Measurements from ENCODE around the gene ARHGEF26. TPM values are rescaled to one million over a fixed set of nuclear protein-coding genes. Genes with fewer than 3 reads are reported as not detected.

ARHGEF26 gene
- polyA plus RNA-seq, 1 experiment = 0.56 TPM

DNA sequence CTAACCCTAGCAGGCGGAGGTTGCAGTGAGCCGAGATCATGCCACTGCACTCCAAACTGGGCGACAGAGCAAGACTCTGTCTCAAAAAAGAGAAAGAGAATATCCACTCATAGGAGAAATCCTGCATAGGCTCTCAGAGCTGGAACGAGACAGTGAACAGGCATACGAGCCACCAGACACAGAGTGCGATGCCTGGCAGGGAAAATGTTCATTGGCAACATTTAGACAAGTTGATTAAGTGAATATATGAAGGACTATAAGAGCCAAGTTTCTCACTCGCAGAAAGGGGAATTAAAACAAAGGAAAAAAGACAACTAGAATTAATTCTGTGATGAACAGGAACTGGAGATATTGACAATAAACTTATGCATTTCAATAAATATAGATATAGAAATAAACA lies 27.1 kb upstream of the ARHGEF26 start:
- DNase-seq (ENCODE audit: low read depth, low spot score) = no peak
- TF ChIP-seq, protein P1, sequence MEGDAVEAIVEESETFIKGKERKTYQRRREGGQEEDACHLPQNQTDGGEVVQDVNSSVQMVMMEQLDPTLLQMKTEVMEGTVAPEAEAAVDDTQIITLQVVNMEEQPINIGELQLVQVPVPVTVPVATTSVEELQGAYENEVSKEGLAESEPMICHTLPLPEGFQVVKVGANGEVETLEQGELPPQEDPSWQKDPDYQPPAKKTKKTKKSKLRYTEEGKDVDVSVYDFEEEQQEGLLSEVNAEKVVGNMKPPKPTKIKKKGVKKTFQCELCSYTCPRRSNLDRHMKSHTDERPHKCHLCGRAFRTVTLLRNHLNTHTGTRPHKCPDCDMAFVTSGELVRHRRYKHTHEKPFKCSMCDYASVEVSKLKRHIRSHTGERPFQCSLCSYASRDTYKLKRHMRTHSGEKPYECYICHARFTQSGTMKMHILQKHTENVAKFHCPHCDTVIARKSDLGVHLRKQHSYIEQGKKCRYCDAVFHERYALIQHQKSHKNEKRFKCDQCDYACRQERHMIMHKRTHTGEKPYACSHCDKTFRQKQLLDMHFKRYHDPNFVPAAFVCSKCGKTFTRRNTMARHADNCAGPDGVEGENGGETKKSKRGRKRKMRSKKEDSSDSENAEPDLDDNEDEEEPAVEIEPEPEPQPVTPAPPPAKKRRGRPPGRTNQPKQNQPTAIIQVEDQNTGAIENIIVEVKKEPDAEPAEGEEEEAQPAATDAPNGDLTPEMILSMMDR (IDR thresholded peaks at IDR 0.05; ENCODE audit: low read depth, low read length) = no peak
- CTCF ChIA-PET = interaction anchor here (0.6 to 1.7 kb wide), 5 partner anchors 135 to 1794 kb away, joined by 3 to 10 read pairs (median 5); no protein-coding TSS in a partner anchor

DNA sequence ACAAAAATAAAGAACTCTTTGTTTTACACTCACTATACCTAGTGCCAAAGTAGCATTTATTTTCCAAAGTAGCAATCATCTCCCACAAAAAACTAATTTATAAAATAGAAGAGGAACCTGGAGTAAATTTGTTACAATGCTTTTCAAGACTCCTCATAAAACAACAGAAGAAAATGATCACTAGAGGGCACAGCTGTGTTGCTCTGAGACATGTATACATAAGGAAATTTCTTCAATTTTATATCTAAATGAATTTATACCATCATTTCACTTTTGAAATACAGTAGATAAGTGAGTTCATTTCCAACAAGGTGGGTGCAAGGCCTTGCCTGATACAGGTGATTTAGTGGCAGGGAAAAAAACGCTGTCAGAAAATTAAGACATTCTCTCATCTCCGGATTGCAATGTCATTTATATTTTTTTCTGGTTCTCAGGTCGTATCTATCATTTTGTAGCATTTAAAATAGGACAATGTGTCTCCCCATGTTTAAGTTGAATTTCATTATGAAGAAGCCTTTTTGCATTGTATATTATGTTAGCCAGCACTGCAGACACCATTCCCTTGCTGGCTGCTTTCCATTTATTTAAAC lies 25.3 kb upstream of the ARHGEF26 start:
- peak; percentile 4 for DNase-seq (ENCODE audit: low read depth, low spot score)
- CTCF ChIA-PET = interaction anchor here (1.2 kb wide), 2 partner anchors 28 to 157 kb away, joined by 5 to 24 read pairs; no protein-coding TSS in a partner anchor
- TF ChIP-seq, protein P1 (IDR thresholded peaks at IDR 0.05; ENCODE audit: low read depth, low read length) = peak; percentile 66
- Histone ChIP-seq H3K9me3 (ENCODE audit: control insufficient read depth, insufficient read depth, low read length) (no peaks in the 10 kb centered on the region), H3K27ac (ENCODE audit: low read depth, low read length) (no peak overlapping the region), H3K27me3 (ENCODE audit: control insufficient read depth, insufficient read depth, low read length) (no peaks in the 10 kb centered on the region), H3K4me3 (ENCODE audit: low read depth, low read length) (no peak overlapping the region)
- POLR2A ChIA-PET = no interaction called here

More for the DNA sequence above, 27.1 kb upstream of the ARHGEF26 start:
- no peaks in the 10 kb centered on the region for H3K27me3 ChIP-seq (ENCODE audit: control insufficient read depth, insufficient read depth, low read length)
- H3K9me3 ChIP-seq (ENCODE audit: control insufficient read depth, insufficient read depth, low read length) = no peaks in the 10 kb centered on the region
- H3K4me3 ChIP-seq (ENCODE audit: low read depth, low read length) = no peak overlapping the region
- POLR2A ChIA-PET = no interaction called here
- H3K27ac ChIP-seq (ENCODE audit: low read depth, low read length) = no peak overlapping the region

DNA sequence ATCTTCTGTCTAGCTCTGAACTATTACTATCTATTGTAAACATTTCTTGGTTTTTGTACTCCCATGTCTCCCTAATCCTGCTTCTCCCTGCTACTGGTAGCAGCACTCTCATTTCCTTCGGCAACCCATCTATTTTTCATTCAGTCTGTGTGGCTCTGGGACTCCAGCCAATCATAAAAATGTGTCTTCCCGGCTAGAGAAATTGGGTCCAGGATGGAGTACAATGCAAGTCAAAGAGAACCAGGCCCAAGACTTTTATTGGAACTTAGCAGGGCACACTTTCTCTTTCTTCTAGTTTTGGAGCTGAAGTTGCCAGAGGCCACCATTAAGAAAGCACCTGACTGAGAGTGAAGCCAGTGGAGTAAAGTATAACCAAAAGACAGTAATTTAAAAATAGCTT lies 22.8 kb upstream of the ARHGEF26 start:
- TF ChIP-seq, protein P1 (IDR thresholded peaks at IDR 0.05; ENCODE audit: low read depth, low read length) = no peak
- Histone ChIP-seq H3K9me3 (ENCODE audit: control insufficient read depth, insufficient read depth, low read length) (no peaks in the 10 kb centered on the region), H3K4me3 (ENCODE audit: low read depth, low read length) (no peak overlapping the region), H3K27ac (ENCODE audit: low read depth, low read length) (no peak overlapping the region), H3K27me3 (ENCODE audit: control insufficient read depth, insufficient read depth, low read length) (no peaks in the 10 kb centered on the region)
- POLR2A ChIA-PET = no interaction called here
- CTCF ChIA-PET = interaction anchor here (1.1 to 3.1 kb wide), 3 partner anchors 63 to 157 kb away, joined by 3 to 57 read pairs (median 3); no protein-coding TSS in a partner anchor
- DNase-seq (ENCODE audit: low read depth, low spot score) = no peak

DNA sequence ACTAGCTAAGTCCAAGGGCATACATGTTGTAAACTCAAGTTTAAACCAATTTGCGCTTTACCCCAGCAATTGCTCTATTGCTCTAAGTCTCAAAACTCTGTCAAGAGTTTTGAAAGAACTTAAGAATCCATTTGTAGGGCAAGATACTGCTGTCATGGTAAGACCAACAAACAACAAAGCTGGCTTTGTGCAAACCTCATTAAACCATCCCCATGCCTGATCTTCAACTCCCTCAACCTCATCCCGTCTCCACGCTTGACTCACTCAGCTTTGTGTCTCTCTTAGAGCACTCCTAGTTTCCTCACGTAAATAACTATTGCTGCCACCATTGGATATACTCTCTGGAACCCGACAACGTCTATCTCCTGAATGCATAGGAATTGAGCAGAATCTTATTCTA lies 20.6 kb upstream of the ARHGEF26 start:
- no peak overlapping the region for H3K4me3 ChIP-seq (ENCODE audit: low read depth, low read length)
- H3K9me3 ChIP-seq (ENCODE audit: control insufficient read depth, insufficient read depth, low read length) = no peaks in the 10 kb centered on the region
- ChIA-PET POLR2A (no interaction called here), CTCF (interaction anchor here (6.7 kb wide), 1 partner anchor 153 kb away, joined by 57 read pairs; no protein-coding TSS in a partner anchor)
- H3K27me3 ChIP-seq (ENCODE audit: control insufficient read depth, insufficient read depth, low read length) = no peaks in the 10 kb centered on the region
- DNase-seq (ENCODE audit: low read depth, low spot score) = no peak
- H3K27ac ChIP-seq (ENCODE audit: low read depth, low read length) = no peak overlapping the region
- TF ChIP-seq, protein P1 (IDR thresholded peaks at IDR 0.05; ENCODE audit: low read depth, low read length) = no peak

DNA sequence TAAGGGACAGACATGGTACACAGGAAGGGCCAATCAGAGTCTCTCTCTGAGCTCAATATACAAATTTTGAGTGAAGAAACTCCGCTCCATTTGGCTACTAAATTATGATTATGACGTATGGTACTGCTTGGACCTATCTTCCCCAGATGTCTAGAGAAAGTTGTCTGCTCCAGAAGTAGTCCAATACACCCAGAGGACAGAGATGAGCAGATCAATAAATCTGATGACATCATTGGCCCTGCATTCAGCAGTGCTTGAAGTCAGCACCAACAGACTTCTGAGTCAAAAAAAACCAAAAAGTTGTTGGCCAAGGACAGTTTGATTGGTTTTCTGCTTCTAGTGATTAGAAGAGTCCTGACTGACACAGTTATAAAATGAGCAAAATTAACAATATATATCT lies 19.9 kb upstream of the ARHGEF26 start:
- POLR2A ChIA-PET = no interaction called here
- Histone ChIP-seq H3K9me3 (ENCODE audit: control insufficient read depth, insufficient read depth, low read length) (no peaks in the 10 kb centered on the region), H3K27ac (ENCODE audit: low read depth, low read length) (no peak overlapping the region), H3K4me3 (ENCODE audit: low read depth, low read length) (no peak overlapping the region), H3K27me3 (ENCODE audit: control insufficient read depth, insufficient read depth, low read length) (no peaks in the 10 kb centered on the region)
- CTCF ChIA-PET = interaction anchor here (1.3 to 6.7 kb wide), 2 partner anchors 11 to 152 kb away, joined by 4 to 57 read pairs; no protein-coding TSS in a partner anchor
- TF ChIP-seq, protein P1 (IDR thresholded peaks at IDR 0.05; ENCODE audit: low read depth, low read length) = no peak
- no peak for DNase-seq (ENCODE audit: low read depth, low spot score)

All from AG04450 (cell line).